Smooth muscle cell (in vitro differentiated cells): ENCODE data around the gene BAD. TPM values are rescaled to one million over a fixed set of nuclear protein-coding genes. Genes with fewer than 3 reads are reported as not detected.

ENCODE experiments used
- DNase-seq: peaks from one replicate; lab custom pipeline; 2025; ENCODE audit not compliant: unreplicated experiment; lab: John Stamatoyannopoulos, UW
- H2AFZ ChIP-seq: fragments of 200-600 bp; sonication (generic); 2 replicates; pipeline ENCODE4 v1.6.0; 2016; ENCODE audit warnings: antibody characterized with exemption, low read depth, mild to moderate bottlenecking
- H3F3A ChIP-seq: fragments of 200-600 bp; sonication (generic); 2 replicates; pipeline ENCODE4 v1.6.0; 2017; ENCODE audit warnings: antibody characterized with exemption, low read depth
- H3K27ac ChIP-seq: fragments of 200-600 bp; sonication (generic); 2 replicates; pipeline ENCODE4 v1.5.1; 2016; ENCODE audit warnings: low read depth, mild to moderate bottlenecking
- H3K27me3 ChIP-seq: fragments of 200-600 bp; sonication (generic); 2 replicates; pipeline ENCODE4 v1.6.1; 2016; ENCODE audit warnings: low read depth, mild to moderate bottlenecking
- H3K36me3 ChIP-seq: fragments of 200-600 bp; sonication (generic); 2 replicates; pipeline ENCODE4 v1.5.1; 2016; ENCODE audit warnings: low read depth
- H3K4me1 ChIP-seq: fragments of 200-600 bp; sonication (generic); 2 replicates; pipeline ENCODE4 v1.5.1; 2016; ENCODE audit warnings: low read depth
- H3K4me2 ChIP-seq: fragments of 200-600 bp; sonication (generic); 2 replicates; pipeline ENCODE4 v1.6.0; 2016; ENCODE audit warnings: mild to moderate bottlenecking
- H3K4me3 ChIP-seq: fragments of 200-600 bp; sonication (generic); 2 replicates; pipeline ENCODE4 v1.5.1; 2016; ENCODE audit warnings: mild to moderate bottlenecking
- H3K79me2 ChIP-seq: fragments of 200-600 bp; sonication (generic); 2 replicates; pipeline ENCODE4 v1.6.0; 2016; ENCODE audit warnings: low read depth, mild to moderate bottlenecking
- H3K9ac ChIP-seq: fragments of 200-600 bp; sonication (generic); 2 replicates; pipeline ENCODE4 v1.6.0; 2016; ENCODE audit warnings: low read depth
- H3K9me3 ChIP-seq: fragments of 200-600 bp; sonication (generic); replicated peaks from 2 replicates; pipeline ENCODE4 v1.5.1; 2016; ENCODE audit warnings: low read depth
- H4K20me1 ChIP-seq: fragments of 200-600 bp; sonication (generic); 2 replicates; pipeline ENCODE4 v1.6.0; 2016; ENCODE audit warnings: low read depth
- CTCF ChIP-seq: fragments of 200-600 bp; sonication (generic); IDR thresholded peaks from 2 replicates; pipeline ENCODE4 v1.5.1; 2017; ENCODE audit warnings: borderline replicate concordance, mild to moderate bottlenecking, antibody characterized with exemption; ENCODE audit not compliant: insufficient read depth, poor library complexity, severe bottlenecking
- WGBS: methylation state at CpG from one replicate; pipeline ENCODE4 v1.1.7; 2016; ENCODE audit warnings: low lambda C conversion rate; 5-methylcytosine and 5-hydroxymethylcytosine counted together
- polyA plus RNA-seq: library from polyadenylated mRNA; unstranded; fragments of >200 nt; fragmentation: Nextera tagmentation; extraction: Ambion mirVana; gene quantifications from 2 replicates; pipeline ENCODE4 v1.2.1, GENCODE V29; 2016
- total RNA-seq: library from RNA; depleted of rRNA; stranded (reverse); fragments of >200 nt; gene quantifications from 2 replicates; pipeline ENCODE4 v1.2.3, GENCODE V29; 2014

Gene BAD
- total and polyA plus RNA-seq, 2 experiments from 2014 or later, result 65.8 to 117 TPM

- Histone ChIP-seq H3F3A (no peaks in the 10 kb centered on the region), H3K79me2 (no peaks in the 10 kb centered on the region), H2AFZ (no peak overlapping the region), H3K27me3 (peaks cover 72% of the 10 kb centered on the region), H3K9ac (no peak overlapping the region), H3K9me3 (no peaks in the 10 kb centered on the region), H3K36me3 (no peaks in the 10 kb centered on the region), H4K20me1 (peaks cover 20% of the 10 kb centered on the region), H3K27ac (no peak overlapping the region), H3K4me1 (peaks cover 5% of the 10 kb centered on the region), H3K4me2 (peak overlapping the region; percentile 88), H3K4me3 (peak overlapping the region; percentile 44)
- DNase-seq, result no peak
- TF ChIP-seq CTCF, result no peak
- 4% methylated on average over 18 of the region's 96 CpGs for WGBS
These were observed 7.4 kb upstream of the BAD start for GRCh38 chr11:64291752-64292459.

GRCh38 chr11:64291262-64291751, 6.8 kb upstream of the BAD start, which contains the start of gene KCNK4:
Gene KCNK4, plus strand, starts transcription at chr11:64291302. Its CDS starts 1,717 bp downstream, at chr11:64293019.
- Histone ChIP-seq H4K20me1 (peaks cover 20% of the 10 kb centered on the region), H3K79me2 (no peaks in the 10 kb centered on the region), H3K4me3 (peak within 1 kb of the TSS; percentile 44), H3K27me3 (peaks cover 66% of the 10 kb centered on the region), H3K9ac (no peak within 1 kb of the TSS), H3K9me3 (no peaks in the 10 kb centered on the region), H3F3A (no peaks in the 10 kb centered on the region), H3K27ac (no peak within 1 kb of the TSS), H2AFZ (no peak within 1 kb of the TSS), H3K4me1 (peaks cover 7% of the 10 kb centered on the region), H3K4me2 (peak within 1 kb of the TSS; percentile 88), H3K36me3 (no peaks in the 10 kb centered on the region)
- DNase-seq, result no peak
- WGBS, result 7% methylated on average over 23 of the region's 45 CpGs
- no peak for TF ChIP-seq CTCF

GRCh38 chr11:64290352-64291261, 6.1 kb upstream of the BAD start:
- Histone ChIP-seq H3K9me3 (no peaks in the 10 kb centered on the region), H3K4me3 (no peak overlapping the region), H3K27me3 (peaks cover 59% of the 10 kb centered on the region), H3K27ac (no peak overlapping the region), H3K79me2 (no peaks in the 10 kb centered on the region), H3K36me3 (no peaks in the 10 kb centered on the region), H3K9ac (no peak overlapping the region), H2AFZ (no peak overlapping the region), H3F3A (no peaks in the 10 kb centered on the region), H4K20me1 (peaks cover 20% of the 10 kb centered on the region), H3K4me1 (peaks cover 9% of the 10 kb centered on the region), H3K4me2 (no peak overlapping the region)
- 57% methylated on average over 10 of the region's 10 CpGs for WGBS
- TF ChIP-seq CTCF, result no peak
- DNase-seq, result no peak
